DMS153 (cell line): ENCODE measurements around the gene ADCY6.

Experiments used
- DNase-seq: peaks from one replicate; lab custom pipeline; 2025; lab: John Stamatoyannopoulos, UW

ADCY6 gene

GRCh38 chr12:48788854-48789775 lies at the start of gene ADCY6:
Gene ADCY6, minus strand, starts transcription at chr12:48789089. Its CDS starts 5,655 bp downstream, at chr12:48783434.
- DNase-seq = no peak

GRCh38 chr12:48838048-48838447 lies 49.2 kb upstream of the ADCY6 start:
- DNase-seq = no peak

- no peak for DNase-seq
Observed at GRCh38 chr12:48832321-48833060, 43.6 kb upstream of the ADCY6 start.

GRCh38 chr12:48831257-48831656 lies 42.4 kb upstream of the ADCY6 start:
- no peak for DNase-seq

- DNase-seq = no peak
Observed at GRCh38 chr12:48828841-48829575, 40.1 kb upstream of the ADCY6 start.

- DNase-seq = no peak
Observed at GRCh38 chr12:48828293-48828692, 39.4 kb upstream of the ADCY6 start.

- DNase-seq = no peak
Observed at GRCh38 chr12:48827513-48828096, 38.7 kb upstream of the ADCY6 start.

GRCh38 chr12:48827026-48827425 lies 38.1 kb upstream of the ADCY6 start:
- DNase-seq = no peak

- DNase-seq = no peak
Observed at GRCh38 chr12:48826209-48826855, 37.4 kb upstream of the ADCY6 start.

GRCh38 chr12:48824905-48825304 lies 36.0 kb upstream of the ADCY6 start:
- DNase-seq = no peak

GRCh38 chr12:48824112-48824511 lies 35.2 kb upstream of the ADCY6 start:
- DNase-seq = no peak

GRCh38 chr12:48823281-48823680 lies 34.4 kb upstream of the ADCY6 start:
- DNase-seq = no peak

GRCh38 chr12:48822711-48823110 lies 33.8 kb upstream of the ADCY6 start:
- no peak for DNase-seq

- DNase-seq = no peak
Observed at GRCh38 chr12:48822139-48822538, 33.2 kb upstream of the ADCY6 start.

GRCh38 chr12:48819986-48820725 lies 31.3 kb upstream of the ADCY6 start:
- DNase-seq = no peak

- DNase-seq = peak; percentile 38
Observed at GRCh38 chr12:48818831-48819590, 30.1 kb upstream of the ADCY6 start.

- peak; percentile 56 for DNase-seq
Observed at GRCh38 chr12:48817873-48818830, 29.3 kb upstream of the ADCY6 start, which contains the start of gene CACNB3. Gene CACNB3, plus strand, starts transcription at chr12:48818496. Its CDS starts 434 bp downstream, at chr12:48818930.

GRCh38 chr12:48816143-48816854 lies 27.4 kb upstream of the ADCY6 start:
- no peak for DNase-seq
